UCSD-AML1 (cell line): ENCODE measurements around the gene NACC2.

Source experiments
- DNase-seq: peaks from one replicate; lab custom pipeline; 2025; ENCODE audit not compliant: unreplicated experiment; lab: John Stamatoyannopoulos, UW

The NACC2 gene

GRCh38 chr9:135985889-135986288 is 109.2 kb downstream of the NACC2 start:
- no peak for DNase-seq

- no peak for DNase-seq
Observed at GRCh38 chr9:135985459-135985774, 109.7 kb downstream of the NACC2 start.

- no peak for DNase-seq
Observed at GRCh38 chr9:135984072-135984710, 110.9 kb downstream of the NACC2 start.

- DNase-seq, result no peak
Observed at GRCh38 chr9:135983208-135984071, 111.6 kb downstream of the NACC2 start.

GRCh38 chr9:135982499-135983207 is 112.4 kb downstream of the NACC2 start:
- no peak for DNase-seq

GRCh38 chr9:135980926-135981630 is 114.0 kb downstream of the NACC2 start:
- no peak for DNase-seq

GRCh38 chr9:135979547-135980166 is 115.4 kb downstream of the NACC2 start:
- DNase-seq, result no peak

- DNase-seq, result peak; percentile 77
Observed at GRCh38 chr9:135978642-135979546, 116.2 kb downstream of the NACC2 start.

- DNase-seq, result no peak
Observed at GRCh38 chr9:135976944-135977343, 118.1 kb downstream of the NACC2 start.

GRCh38 chr9:135976531-135976930 is 118.6 kb downstream of the NACC2 start:
- peak; percentile 25 for DNase-seq

GRCh38 chr9:135975834-135976233 is 119.3 kb downstream of the NACC2 start:
- DNase-seq, result no peak

- no peak for DNase-seq
Observed at GRCh38 chr9:135974220-135974573, 120.9 kb downstream of the NACC2 start.

GRCh38 chr9:135973277-135974219 is 121.5 kb downstream of the NACC2 start:
- peak; percentile 51 for DNase-seq

- DNase-seq, result peak; percentile 39
Observed at GRCh38 chr9:135971892-135972291, 123.2 kb downstream of the NACC2 start.

GRCh38 chr9:135971111-135971766 is 123.8 kb downstream of the NACC2 start:
- DNase-seq, result peak; percentile 26

GRCh38 chr9:135970128-135970815 is 124.8 kb downstream of the NACC2 start:
- no peak for DNase-seq

- peak; percentile 56 for DNase-seq
Observed at GRCh38 chr9:135969064-135969683, 125.9 kb downstream of the NACC2 start.
